ENCODE results near the gene LMBRD2.
"Not testable (repeated sequence)": the region's sequence is repeated elsewhere in the genome, so short reads cannot be mapped to it uniquely, and the experiment has no call there.

Gene LMBRD2

DNA sequence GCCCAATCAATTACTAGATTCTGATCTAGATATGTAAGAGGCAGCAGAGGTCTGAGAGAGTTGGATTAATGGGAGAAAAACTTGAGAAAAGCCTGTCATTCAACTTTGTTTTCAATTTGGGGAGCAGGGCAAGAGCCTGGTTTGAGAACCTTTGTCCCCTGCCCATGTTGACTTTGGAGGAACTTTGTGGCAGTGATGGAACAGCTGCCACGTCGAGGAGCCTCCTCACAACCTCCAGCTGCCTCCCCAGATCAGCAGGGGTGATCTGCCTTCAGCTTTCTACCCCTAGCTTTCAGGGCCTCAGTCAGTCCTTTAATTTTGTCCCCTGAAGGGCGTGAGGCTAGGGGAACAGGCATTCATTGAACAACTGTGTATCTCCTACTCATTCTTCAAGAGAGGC lies 8.9 kb upstream of the LMBRD2 start:
- no peak for DNase-seq

DNA sequence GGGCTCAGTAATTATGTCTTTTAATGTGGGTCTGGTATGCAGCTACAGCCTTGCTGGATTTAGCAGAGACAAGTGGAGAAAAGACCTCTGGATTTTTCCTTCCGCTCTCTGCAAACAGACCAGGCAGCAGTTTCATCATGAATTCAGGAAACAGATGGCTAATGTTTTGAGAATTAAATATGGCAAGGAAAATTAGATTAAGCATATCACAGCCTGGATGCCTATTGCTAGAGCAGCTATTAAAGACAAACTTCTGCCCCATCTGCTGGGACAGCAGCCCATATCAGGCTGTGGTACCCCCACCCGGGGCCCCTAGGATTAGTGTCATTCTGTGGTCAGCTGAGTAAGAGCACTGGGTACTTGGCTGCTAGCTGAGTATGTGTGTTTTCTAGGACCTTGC lies 6.5 kb upstream of the LMBRD2 start:
- DNase-seq: no peak

DNA sequence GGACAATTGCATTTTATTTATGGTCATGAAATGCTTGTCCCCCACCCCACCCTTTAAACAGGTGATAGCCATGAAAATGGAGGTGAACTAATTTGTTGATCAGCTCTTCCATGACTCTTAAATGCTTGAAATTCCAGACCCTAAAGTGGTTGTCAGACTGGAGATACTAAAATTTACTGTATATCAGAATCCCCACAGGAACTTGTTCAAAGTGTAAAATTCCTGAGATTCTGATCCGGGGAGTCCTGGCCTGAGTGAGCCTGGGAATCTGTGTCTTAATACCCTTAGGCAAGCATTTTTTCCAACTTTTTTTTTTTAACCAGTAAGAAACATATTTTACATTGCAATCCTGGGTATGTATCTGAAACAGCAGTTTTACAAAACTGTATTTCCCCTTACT lies 4.9 kb upstream of the LMBRD2 start:
- DNase-seq: no peak

DNA sequence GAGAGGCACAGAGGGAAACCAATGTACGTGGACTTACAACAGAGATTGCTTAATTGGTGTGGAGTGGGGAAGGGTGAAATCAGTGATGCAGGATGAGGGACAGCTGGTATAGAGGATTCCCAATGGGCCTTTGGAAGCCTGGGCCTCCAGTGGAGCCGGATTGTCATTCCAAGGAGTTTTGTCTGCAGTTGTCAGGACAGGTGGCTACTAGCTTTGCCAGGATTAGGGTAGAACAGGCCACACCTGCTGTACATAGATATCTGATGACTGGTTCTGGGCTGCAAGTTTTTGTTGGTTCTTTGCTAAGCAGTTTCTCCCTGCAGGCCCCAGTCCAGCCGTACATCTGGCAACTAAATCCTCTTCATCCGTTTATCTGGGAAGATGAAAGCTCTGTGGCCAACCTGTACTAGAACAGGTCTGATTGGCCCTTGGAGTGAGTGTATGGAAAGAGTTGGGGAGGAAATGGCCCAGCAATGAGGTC lies 4.5 kb upstream of the LMBRD2 start:
- no peak for DNase-seq

- DNase-seq: no peak
Measured at GRCh38 chr5:36155291-36155690, 3.6 kb upstream of the LMBRD2 start.

DNA sequence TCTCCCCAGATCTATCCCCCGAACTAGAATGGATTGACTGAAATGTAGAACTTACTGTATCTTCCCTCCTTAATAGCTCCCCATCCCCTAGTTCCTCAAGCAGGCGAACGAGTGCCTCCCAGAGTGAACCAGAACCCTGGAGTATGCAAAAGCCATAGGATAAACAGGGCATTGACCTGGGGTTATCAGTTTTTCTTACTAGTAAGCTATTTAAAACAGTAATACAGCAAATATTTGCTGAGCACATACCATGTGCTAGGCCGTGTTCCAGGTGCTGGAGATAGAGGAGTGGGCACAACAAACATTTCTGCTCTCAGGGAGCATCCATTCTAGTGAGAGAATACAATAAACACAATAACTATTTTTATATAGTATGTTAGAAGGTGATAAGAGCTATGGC lies 2.0 kb upstream of the LMBRD2 start:
- DNase-seq: no peak

DNA sequence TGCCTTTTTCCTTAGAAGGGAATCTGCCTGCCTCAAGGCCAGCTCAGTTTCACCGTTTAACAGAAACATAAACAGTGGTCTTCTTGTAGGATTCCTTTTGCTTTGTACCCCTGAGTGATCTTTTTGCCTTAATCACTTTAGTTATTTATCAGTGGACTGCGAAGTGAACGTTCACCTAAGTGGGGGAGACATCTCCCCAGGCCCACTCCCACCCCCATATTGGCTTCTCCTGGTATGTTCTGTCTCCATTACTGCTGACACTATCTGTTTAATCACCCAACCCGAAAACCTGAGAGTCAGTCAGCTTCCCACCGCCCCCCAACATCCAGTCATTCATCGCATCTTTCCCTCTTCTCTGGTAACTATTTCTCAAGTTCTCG lies 1.6 kb upstream of the LMBRD2 start:
- no peak for DNase-seq

DNA sequence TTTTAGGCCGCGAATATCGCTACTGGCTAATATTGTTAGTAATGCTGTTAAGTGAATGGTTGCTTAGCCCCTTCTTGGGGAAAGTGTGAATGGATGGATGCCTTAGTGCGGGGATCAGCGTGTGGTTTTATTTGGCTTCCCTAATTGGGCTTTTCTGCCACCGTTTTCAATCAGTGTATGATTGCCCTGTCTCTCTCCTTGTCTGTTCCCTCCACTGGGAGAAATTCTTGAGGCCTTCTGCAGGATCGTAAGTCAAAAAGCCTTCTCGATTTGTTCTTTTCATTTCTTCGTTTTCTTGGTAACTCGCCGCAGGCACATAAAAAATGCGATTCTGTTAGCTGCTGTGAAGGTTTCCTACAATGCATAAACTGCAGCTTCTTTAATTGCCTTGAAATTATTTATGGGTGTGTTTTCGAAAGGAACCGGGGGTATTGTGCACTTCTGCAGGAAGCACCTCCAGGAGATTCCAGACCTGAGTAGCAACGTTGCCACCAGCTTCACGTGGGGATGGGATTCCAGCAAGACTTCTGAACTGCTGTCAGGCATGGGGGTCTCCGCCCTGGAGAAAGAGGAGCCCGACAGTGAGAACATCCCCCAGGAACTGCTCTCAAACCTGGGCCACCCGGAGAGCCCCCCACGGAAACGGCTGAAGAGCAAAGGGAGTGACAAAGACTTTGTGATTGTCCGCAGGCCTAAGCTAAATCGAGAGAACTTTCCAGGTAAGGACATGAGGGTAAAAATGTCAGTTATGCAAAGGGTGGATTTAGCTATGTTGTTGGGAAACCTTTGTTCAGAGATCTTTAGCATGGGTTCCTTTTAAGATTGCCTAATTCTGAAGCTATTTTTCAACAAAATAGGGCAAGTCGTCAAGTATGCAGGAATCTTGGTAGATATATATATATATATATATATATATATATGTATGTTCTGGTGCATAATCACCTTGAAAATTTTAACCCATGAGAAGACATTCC lies 924 bp upstream of the LMBRD2 start:
- no peak for DNase-seq

DNA sequence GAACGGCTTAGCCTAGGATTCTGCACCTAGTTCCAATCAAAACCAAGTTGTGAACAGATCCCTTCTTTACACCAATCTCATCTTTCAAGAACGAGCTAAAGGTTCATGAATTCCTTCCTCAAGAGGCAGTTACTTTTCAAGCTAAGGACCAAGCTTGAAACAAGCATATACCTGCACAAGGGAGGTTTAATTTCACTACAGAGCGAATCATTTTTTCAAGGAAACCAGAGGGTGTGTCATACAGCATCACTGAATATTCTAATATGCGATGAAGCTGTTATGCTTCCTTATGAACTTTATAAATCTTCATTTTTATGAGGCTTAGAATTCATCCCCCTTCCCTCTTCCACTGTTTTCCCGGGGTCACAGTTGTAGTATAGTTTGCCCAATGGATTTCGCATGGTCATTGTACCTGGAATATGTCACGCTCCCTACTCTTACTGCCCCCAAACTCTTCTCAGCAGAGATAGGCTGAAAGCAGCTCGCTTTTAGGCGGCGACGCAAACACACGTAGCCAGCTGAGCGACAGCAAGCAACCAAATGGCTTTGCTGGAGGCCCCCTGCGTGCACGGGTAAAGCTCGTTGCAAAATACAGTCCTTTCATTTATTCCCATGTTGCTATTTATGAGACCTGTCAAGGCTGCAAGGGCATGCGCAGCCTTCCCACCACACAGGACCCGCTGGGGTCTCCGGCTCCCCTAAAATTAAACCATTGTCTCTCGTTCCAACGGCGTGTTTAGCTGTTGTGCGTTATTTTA lies 832 bp downstream of the LMBRD2 start:
- peak; percentile 37 for DNase-seq

GRCh38 chr5:36147681-36148080 lies 4.0 kb downstream of the LMBRD2 start:
- DNase-seq: no peak

DNA sequence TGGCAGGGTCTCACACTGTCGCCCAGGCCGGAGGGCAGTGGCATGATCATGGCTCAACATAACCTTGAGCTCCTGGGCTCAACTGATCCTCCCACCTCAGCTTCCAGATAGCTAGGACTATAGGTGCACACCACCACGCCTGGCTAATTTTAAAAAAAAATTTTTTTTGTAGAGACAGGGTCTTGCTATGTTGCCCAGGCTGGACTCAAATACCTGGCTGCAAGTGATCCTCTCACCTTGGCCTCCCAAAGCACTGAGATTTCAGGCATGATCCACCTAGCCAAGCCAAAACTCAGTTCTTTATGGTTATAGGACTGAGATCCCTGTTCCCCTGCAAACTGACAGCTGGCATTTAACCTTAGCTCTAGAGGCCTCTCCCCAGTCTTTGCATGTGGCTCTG lies 5.3 kb downstream of the LMBRD2 start:
- no peak for DNase-seq

DNA sequence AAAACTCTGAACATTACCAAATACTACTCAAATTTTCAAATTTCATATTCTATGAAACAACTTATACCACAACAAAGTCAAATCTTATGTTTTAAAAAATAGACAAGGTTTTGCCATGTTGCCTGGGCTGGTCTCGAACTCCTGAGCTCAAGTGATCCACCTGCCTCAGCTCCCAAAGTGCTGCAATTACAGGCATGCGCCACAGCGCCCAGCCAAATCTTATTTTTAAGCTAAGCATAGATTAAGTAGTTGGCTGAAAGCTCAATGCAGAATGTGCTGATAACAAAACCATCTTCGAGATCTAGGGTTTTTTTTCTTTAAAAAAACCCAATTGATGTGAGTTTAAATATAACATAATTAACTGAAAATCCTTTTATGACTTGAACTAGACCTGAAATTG lies 6.4 kb downstream of the LMBRD2 start:
- no peak for DNase-seq

DNA sequence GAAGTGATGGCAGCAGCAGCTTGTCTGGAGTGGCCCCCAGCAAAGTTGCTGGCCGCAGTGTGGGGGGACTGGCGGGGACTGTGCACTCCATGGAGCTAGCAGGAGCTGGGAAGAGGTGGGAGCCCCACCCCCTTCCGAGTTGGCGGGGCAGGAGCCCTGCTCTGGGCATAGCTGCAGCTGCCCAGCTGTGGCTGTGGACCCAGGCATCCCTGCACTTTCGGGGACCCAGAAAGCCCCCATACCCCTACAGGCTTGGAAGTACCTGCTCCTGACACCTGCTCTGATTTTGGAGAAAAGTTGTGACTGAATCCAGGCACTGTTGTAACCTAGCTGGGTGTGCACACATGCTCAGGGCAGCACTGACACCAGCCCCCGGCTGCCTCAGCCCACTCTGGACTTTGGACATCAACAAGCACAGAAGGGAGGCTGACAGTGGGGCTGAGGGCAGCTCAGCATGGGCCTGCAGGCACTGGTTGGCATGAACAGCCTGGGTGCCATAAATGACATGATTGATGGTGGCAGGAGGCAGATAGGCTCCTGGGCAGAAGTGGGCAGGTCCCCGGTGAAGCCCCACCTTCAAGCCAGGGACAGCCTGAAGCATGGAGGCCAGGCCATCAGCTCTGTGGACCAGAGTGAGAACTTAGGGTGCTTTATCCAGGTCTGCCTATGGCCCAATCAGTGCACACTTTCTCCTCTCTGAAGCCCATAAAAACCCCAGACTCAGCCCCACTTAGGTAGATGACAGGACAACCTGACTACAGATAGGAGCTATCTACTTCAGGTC lies 12.6 kb downstream of the LMBRD2 start:
- DNase-seq: no peak

DNA sequence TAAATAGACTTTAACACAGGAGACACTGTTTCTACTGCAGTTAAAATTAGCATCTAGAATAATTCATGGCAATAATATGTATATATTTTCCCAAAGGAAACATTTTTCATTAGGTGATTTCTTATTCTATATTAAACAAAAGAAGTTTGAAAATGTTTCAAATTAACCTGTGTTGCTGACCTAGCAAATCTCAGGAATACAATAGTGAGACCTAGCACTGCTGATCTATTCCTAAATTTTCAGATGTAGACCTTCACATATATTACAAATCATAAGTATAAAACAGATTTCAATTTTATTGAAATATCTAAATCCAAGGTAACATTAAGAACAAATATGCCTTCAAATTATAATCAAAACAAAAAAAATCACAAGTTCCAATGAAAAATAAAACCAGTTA lies 15.1 kb downstream of the LMBRD2 start:
- no peak for DNase-seq

DNA sequence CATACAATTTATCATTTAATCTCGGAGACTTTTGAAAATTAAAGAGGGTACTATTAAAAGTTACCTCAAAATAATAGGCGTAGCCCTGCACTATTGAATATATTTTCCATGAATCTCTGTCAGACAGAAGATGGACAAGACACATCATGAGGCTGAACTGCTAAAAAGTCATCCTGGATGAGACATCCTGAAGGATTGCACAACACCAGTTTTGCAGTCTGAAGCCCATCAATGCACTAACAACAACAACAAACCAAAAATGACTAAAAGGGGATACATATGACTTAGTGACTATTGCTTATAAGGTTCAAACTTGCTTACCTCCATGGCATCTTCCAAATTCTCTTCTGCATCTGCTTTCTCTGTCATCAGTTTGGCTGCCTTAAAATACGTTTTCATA lies 15.7 kb downstream of the LMBRD2 start:
- no peak for DNase-seq

- not testable (repeated sequence) for DNase-seq
Measured at GRCh38 chr5:36133009-36133408, 18.7 kb downstream of the LMBRD2 start.

DNA sequence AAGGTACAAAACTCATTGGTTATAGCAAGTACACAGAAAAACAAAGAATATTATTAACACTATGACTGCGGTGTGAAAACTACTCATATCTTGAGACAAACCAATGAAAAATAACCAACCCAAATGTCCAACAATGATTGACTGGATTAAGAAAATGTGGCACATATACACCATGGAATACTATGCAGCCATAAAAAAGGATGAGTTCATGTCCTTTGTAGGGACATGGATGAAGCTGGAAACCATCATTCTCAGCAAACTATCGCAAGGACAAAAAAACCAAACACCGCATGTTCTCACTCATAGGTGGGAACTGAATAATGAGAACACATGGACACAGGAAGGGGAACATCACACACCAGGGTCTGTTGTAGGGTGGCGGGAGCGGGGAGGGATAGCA lies 22.0 kb downstream of the LMBRD2 start:
- DNase-seq: not testable (repeated sequence)

DNA sequence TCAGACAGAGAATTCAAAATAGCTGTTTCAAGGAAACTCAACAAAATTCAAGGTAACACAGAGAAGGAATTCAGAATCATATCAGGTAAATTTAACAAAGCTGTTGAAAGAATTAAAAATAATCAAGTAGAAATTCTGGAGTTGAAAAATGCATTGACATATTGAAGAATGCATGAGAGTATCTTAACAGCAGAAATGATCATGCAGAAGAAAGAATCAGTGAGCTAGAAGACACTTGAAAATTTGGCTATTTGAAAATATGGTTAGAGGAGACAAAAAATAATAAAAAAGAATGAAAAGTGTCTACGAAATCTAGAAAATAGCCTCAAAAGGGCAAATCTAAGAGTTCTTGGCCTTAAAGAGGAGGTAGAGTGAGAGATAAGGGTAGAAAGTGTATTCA lies 22.9 kb downstream of the LMBRD2 start:
- no peak for DNase-seq

DNA sequence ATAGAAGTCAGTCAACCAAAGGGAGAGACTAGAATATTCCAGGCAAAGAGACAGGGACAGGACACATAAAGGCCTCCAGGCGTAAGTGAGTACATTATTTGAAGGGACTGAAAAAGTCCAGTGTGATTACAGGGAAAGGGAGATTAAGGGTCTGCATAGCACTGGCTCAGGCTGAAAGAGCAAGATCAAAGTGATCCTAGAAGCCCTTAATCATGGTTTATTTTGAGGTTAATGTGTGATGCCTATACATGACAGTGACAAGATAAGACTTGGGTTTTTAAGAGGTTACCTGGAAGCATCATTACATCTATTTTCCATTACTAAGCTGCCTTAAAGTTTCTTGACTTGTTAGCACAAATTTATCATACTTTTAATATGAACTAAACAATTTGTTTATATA lies 25.8 kb downstream of the LMBRD2 start:
- DNase-seq: no peak

DNA sequence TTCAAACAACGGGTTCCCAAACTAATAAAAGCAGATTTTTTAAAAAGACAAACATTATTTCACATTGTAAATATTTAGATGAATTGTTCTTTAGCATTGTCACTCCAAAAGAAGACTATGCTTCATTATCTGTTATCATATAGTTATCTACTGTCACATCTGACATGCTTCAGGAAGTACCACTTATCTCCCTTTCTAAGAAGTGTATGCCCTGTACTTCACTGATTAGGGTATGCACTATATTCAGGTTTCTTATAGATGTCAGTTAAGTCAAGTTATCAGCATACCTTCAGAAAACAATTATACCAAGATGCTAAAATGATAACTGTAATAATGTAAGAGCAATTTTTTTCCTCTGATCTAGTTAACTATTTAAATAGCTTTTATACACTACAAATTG lies 40.4 kb downstream of the LMBRD2 start:
- DNase-seq: no peak

DNA sequence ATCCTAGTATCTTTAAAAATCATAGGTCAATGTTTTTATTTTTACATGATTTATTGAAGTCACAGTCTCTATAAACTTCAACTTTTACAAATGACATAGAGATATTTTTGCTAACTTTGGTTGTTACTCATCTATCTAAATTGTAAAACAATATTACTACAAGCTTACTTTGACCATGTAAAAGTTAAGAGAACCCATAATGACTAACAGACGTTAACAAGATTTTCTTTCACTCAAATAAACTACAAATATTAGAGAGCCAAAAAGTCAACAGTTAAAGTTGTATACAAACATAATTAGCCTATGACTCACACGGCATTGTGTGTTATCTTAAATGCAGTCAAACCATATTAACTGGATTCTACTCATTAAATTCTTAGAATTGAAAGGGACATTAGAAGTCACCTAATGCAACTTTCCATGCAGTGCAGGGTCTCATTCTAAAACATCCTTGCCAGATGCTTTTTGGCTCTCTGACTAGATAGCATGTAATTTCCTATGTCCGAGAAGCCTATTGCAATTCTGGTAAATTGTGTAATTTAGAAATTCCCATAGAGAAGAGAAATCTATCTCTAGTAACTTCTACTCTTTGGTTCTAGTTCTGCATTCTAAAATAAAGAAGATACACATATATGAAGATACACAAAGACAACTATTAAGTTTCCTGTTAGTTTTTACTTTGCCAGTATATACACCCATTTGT lies 42.8 kb downstream of the LMBRD2 start:
- no peak for DNase-seq

DNA sequence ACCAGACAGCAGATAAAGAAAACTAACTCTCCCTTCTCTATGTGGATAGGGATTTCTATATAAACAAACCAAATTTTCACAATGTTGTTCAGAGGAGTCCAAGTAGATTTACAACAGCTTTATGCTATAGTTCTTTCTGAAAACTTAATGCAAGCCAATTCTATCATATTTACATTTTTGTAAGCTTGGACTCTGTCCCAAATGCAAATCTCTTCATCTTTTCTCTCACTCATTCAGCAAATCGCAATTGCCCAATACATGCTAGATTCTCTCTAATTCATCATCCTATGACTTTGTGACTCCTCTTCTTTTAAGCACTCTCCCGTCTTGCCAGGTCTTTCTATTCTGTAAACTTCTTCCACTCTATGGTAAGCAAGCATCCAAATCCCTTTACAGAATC lies 45.9 kb downstream of the LMBRD2 start:
- no peak for DNase-seq

GRCh38 chr5:36099748-36100147 lies 51.9 kb downstream of the LMBRD2 start:
- no peak for DNase-seq

Data from stimulated activated naive CD4-positive, alpha-beta T cell treated with Interleukin-2 at 50 U/mL for 16 hours (primary cell).